H1 (cell line): ENCODE measurements around the gene CCPG1. TPM values are rescaled to one million over a fixed set of nuclear protein-coding genes. Genes with fewer than 3 reads are reported as not detected.

Source experiments
- CHD7 ChIP-seq: fragments of 300-600 bp; sonication (generic); IDR thresholded peaks from 2 replicates; pipeline ENCODE4 v1.7.1; 2012; ENCODE audit warnings: low read length, moderate library complexity, mild to moderate bottlenecking, inconsistent platforms; ENCODE audit not compliant: insufficient replicate concordance
- polyA plus RNA-seq, 7 experiments: library from polyadenylated mRNA; depleted of rRNA in 3 of 7; stranded (reverse) in 5 of 7; unstranded in 2 of 7; fragments of >200 nt in 5 of 7; fragments of 200-250 nt in 2 of 7; gene quantifications; 1 replicate in 5 of 7; 2 replicates in 1 of 7; 4 replicates in 1 of 7; pipeline versions ENCODE4 v1.2.1 to v1.2.3, GENCODE V29; 2011 to 2013; ENCODE audit warnings: missing spikeins in 2 of 7, mixed read lengths in 2 of 7
- total RNA-seq: library from RNA; stranded (reverse); fragmentation: NEBNext Ultra II Directional; extraction: Animal tissue kit (Norgen Biotek cat#: 25700); gene quantifications from 2 replicates; pipeline ENCODE4 v1.2.1, GENCODE V29; 2021

The CCPG1 gene
- total and polyA plus RNA-seq, 2 of the 8 experiments (the other 6 are each of a cell fraction or from before 2014, with no cell fraction given): 2.3 to 13.2 TPM

DNA sequence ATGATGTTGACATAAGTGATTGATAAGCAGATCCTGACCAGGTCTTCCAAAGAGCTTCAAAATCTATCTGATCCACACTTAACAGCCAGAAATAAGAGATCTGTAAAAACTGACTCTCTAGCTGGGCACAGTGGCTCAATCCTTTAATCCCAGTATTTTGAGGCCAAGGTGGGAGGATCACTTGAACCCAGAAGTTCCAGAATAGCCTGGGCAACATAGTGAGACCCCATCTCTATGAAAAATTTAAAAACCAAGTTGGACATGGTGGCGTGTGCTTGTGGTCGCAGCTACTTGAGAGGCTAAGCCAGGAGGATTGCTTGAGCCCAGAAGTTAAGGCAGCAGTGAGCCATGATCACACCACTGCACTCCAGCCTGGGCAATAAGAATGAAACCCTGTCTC, 45.5 kb downstream of the CCPG1 start (continued):
- TF ChIP-seq CHD7: no peak
- TF ChIP-seq, all 59 proteins: peak for 0
